ENCODE data around the gene CMSS1. TPM values are rescaled to one million over a fixed set of nuclear protein-coding genes. Genes with fewer than 3 reads are reported as not detected.

CMSS1 gene
- total and polyA plus RNA-seq, 11 donors, result 13.5 to 48.4 (median 34.8) TPM

DNA sequence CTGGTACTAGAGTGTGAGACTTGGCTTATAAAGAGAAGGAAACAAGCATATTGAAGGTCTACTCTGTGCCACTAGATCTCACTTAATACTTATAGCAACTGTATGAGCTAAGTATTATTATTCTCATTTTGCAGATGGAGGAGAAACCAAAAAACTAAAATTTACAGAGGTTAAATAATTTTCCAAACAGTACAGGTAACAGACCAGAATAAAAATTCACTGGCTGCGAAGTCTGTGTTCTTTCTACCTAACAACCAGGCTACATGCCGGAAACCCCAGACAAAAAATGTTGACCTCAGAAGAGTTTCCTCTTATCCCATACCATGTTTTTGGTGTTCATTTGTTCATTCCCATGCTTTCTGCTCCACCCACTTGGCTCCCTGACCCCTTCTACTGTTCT, 46.6 kb downstream of the CMSS1 start:
- TF ChIP-seq POLR2A (IDR thresholded peaks at IDR 0.05) (no peak), CTCF (IDR thresholded peaks at IDR 0.05) (no peak)
- Histone ChIP-seq H3K9me3 (no peaks in the 10 kb centered on the region), H3K27ac (peak overlapping the region in 2 of 12 donors; percentile 11 to 89), H3K27me3 (no peaks in the 10 kb centered on the region), H3K4me3 (no peak overlapping the region), H3K36me3 (peaks cover 0 to 81% (median 32%) of the 10 kb centered on the region in 9 donors), H3K4me1 (peaks cover 9 to 93% (median 64%) of the 10 kb centered on the region in 12 donors)
- ATAC-seq (no peak), DNase-seq (no peak)
- intact Hi-C loops (cut with DNase I), result no loop called here
- 92 to 97% (median 94%) methylated on average over 2 of the region's 2 CpGs for WGBS, 4 donors

DNA sequence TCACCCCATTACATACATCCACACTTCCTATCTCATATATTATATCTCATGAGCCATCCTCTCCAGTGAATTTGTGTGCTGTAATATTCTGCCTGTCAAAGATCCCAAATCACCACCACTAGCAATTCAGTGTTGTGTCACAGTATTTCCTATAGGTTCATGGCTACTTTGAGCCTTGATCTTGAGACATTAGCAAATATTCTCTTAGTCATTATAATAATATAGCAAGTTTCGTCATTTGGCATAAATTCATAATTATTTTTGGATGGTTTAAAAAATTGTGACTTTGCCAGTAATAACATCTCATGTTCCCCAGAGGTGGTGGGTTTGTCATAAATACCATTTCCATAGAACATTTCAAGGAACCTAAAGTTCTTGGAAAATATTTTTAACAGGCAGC, 47.7 kb downstream of the CMSS1 start:
- no peaks in the 10 kb centered on the region for H3K9me3 ChIP-seq
- no peak for ATAC-seq
- H3K4me1 ChIP-seq, result peaks cover 4 to 93% (median 58%) of the 10 kb centered on the region in 12 donors
- DNase-seq, result no peak
- intact Hi-C loops (cut with DNase I), result no loop called here
- TF ChIP-seq POLR2A (IDR thresholded peaks at IDR 0.05) (no peak), CTCF (IDR thresholded peaks at IDR 0.05) (no peak)
- WGBS, 4 donors, result 66 to 81% (median 78%) methylated on average over 1 of the region's 1 CpG
- no peak overlapping the region for H3K4me3 ChIP-seq
- no peaks in the 10 kb centered on the region for H3K27me3 ChIP-seq
- peaks cover 0 to 75% (median 33%) of the 10 kb centered on the region in 9 donors for H3K36me3 ChIP-seq
- H3K27ac ChIP-seq, result peak overlapping the region in 5 of 12 donors; percentile 11 to 89 (median 38)

GRCh38 chr3:99866261-99866761, 48.6 kb downstream of the CMSS1 start:
- no peak for DNase-seq
- Histone ChIP-seq H3K27ac (peak overlapping the region in 7 of 12 donors; percentile 5 to 89 (median 21)), H3K4me3 (peak overlapping the region in 1 of 12 donors; percentile 3), H3K27me3 (no peaks in the 10 kb centered on the region), H3K4me1 (peaks cover 2 to 96% (median 52%) of the 10 kb centered on the region in 12 donors), H3K36me3 (peaks cover 0 to 75% (median 33%) of the 10 kb centered on the region in 9 donors), H3K9me3 (no peaks in the 10 kb centered on the region)
- intact Hi-C loops (cut with DNase I), result no loop called here
- no peak for ATAC-seq
- no peak for TF ChIP-seq CTCF (IDR thresholded peaks at IDR 0.05)
- no peak for TF ChIP-seq POLR2A (IDR thresholded peaks at IDR 0.05)
- WGBS, 4 donors, result 50 to 59% (median 54%) methylated on average over 3 of the region's 3 CpGs

DNA sequence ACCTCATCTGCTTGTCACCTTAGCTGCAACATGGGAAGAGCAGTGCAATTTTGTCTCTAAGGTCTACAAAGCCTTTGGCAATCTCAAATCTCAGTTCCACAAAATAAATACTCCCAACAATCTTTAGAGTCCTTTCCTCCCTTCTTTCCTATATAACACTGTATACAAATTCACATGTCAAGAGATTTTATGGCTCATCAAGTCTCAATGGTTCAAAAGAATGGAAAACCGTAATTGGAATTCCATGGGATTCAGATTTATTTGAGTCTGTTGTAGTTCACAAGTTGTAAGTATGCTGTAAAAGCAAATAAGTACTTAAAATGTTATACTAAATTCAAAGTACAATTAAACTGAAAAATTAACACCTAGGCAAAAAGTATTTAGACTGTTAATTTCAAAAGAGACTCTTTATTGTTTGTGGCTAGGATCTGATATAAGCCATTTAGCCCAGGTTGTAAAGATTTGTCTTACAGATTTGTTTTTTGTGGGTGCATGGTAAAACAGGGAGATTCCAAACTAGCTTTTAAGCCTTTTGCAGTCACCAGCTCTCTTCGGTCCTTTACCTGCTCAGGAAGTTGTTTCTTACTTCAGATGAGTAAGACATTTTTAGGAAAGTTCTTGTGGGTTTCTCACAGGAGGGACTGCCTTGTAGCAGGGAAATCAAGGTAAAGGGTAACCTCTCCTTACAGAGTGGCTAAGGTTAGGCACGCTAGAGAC, 50.1 kb downstream of the CMSS1 start:
- intact Hi-C loops (cut with DNase I), result no loop called here
- ATAC-seq (no peak), DNase-seq (no peak)
- Histone ChIP-seq H3K4me1 (peaks cover 0 to 94% (median 56%) of the 10 kb centered on the region in 12 donors), H3K36me3 (peaks cover 0 to 61% (median 24%) of the 10 kb centered on the region in 9 donors), H3K27ac (peak overlapping the region in 4 of 12 donors; percentile 13 to 89 (median 18)), H3K4me3 (peak overlapping the region in 2 of 12 donors; percentile 6 to 12), H3K9me3 (no peaks in the 10 kb centered on the region), H3K27me3 (no peaks in the 10 kb centered on the region)
- TF ChIP-seq CTCF (IDR thresholded peaks at IDR 0.05), result no peak
- no peak for TF ChIP-seq POLR2A (IDR thresholded peaks at IDR 0.05)
- WGBS, 4 donors, result 80 to 85% (median 81%) methylated on average over 3 of the region's 3 CpGs

Data from heart left ventricle (tissue), 16 donors.